ENCODE data around the gene HDAC5.

- no peak for TF ChIP-seq CTCF (IDR thresholded peaks at IDR 0.05; ENCODE audit: borderline replicate concordance, extremely low read depth, low read length, poor library complexity, severe bottlenecking)
- no peak for TF ChIP-seq EZH2 (IDR thresholded peaks at IDR 0.05; ENCODE audit: borderline replicate concordance, low read depth, low read length, severe bottlenecking)
Measured at GRCh38 chr17:44062871-44063270, 60.6 kb downstream of the HDAC5 start.

All from DND-41 (cell line).